K562 (cell line): ENCODE measurements around the gene IL9. TPM values are rescaled to one million over a fixed set of nuclear protein-coding genes. Genes with fewer than 3 reads are reported as not detected.

Source experiments
- ATAC-seq: fragments of 200-7000 bp; cut with Tn5 transposase; 3 replicates; pipeline ENCODE4 v1.9.1; 2020; ENCODE audit warnings: moderate library complexity
- BruUV-seq: library from RNA; stranded (reverse); fragments of 400-500 nt; replicated peaks from 2 replicates; lab custom pipeline; 2021; lab: Mats Ljungman, UMichigan
- CTCF ChIA-PET: fragments of 300-600 bp; formaldehyde crosslinking; extraction: SDS; loops from one replicate; lab custom pipeline; 2021; ENCODE audit warnings: low intra/inter-chr PET ratio; lab: Yijun Ruan, JAX
- POLR2A ChIA-PET: fragments of 300-600, 350-650 bp; sonication (Branson Sonifier 250); formaldehyde crosslinking; extraction: SDS; loops from one replicate; lab custom pipeline; 2021; ENCODE audit warnings: antibody characterized with exemption, inconsistent platforms; lab: Yijun Ruan, JAX
- DNase-seq, 4 experiments: peaks; one replicate each; pipeline versions ENCODE4 v3.0.0 to v3.0.0-alpha.2; 2011 to 2018; ENCODE audit warnings: low spot score in 3 of 4, mixed read lengths in 3 of 4; ENCODE audit errors: extremely low read depth in 1 of 4
- FAIRE-seq: peaks from 2 replicates; lab custom pipeline; 2011; peaks lifted over from hg19 to GRCh38; lab: Jason Lieb, UNC
- H2AFZ ChIP-seq: 2 replicates; pipeline ENCODE4 v1.6.0; 2011; ENCODE audit warnings: low read depth, low read length, control low read depth, inconsistent platforms
- H3K27ac ChIP-seq: fragments of 200-600 bp; 3 replicates; pipeline ENCODE4 v1.8.0; 2011; ENCODE audit warnings: low read depth, mild to moderate bottlenecking, control low read depth, inconsistent platforms, low read length, moderate library complexity, mixed read lengths; ENCODE audit errors: extremely low read depth
- H3K27me3 ChIP-seq, 2 experiments: fragments of 300-600 bp in 1 of 2; 2 replicates in 1 of 2; 3 replicates in 1 of 2; pipeline versions ENCODE4 v1.6.0 to v1.8.0; 2011; ENCODE audit warnings: inconsistent platforms in 2 of 2, low read length in 2 of 2, mild to moderate bottlenecking in 1 of 2, mixed read lengths in 1 of 2, moderate library complexity in 1 of 2; ENCODE audit not compliant: control insufficient read depth in 2 of 2, insufficient read depth in 2 of 2
- H3K36me3 ChIP-seq: fragments of 300-600 bp; 3 replicates; pipeline ENCODE4 v1.8.0; 2011; ENCODE audit warnings: mild to moderate bottlenecking, low read length, inconsistent platforms; ENCODE audit not compliant: control insufficient read depth, insufficient read depth
- H3K4me1 ChIP-seq, 2 experiments: fragments of 200-600 bp in 1 of 2; replicated peaks in 1 of 2; 2 replicates in 1 of 2; 3 replicates in 1 of 2; pipeline versions ENCODE4 v1.5.1 to v1.8.0; 2011; ENCODE audit warnings: inconsistent platforms in 2 of 2, low read length in 2 of 2, mild to moderate bottlenecking in 1 of 2, mixed read lengths in 1 of 2, moderate library complexity in 1 of 2; ENCODE audit not compliant: control insufficient read depth in 2 of 2, insufficient read depth in 2 of 2
- H3K4me2 ChIP-seq: 2 replicates; pipeline ENCODE4 v1.6.1; 2011; ENCODE audit warnings: low read length, control low read depth, inconsistent platforms, mixed read lengths; ENCODE audit not compliant: insufficient read depth
- H3K4me3 ChIP-seq: fragments of 200-600 bp; sonication (generic), shearing (Covaris generic); 2 replicates; pipeline ENCODE4 v1.5.1; 2016; ENCODE audit warnings: control low read depth, inconsistent platforms
- H3K79me2 ChIP-seq: fragments of 200-600 bp; 3 replicates; pipeline ENCODE4 v1.8.0; 2011; ENCODE audit warnings: low read length, inconsistent platforms; ENCODE audit not compliant: control insufficient read depth, insufficient read depth
- H3K9ac ChIP-seq, 2 experiments: 2 replicates each; pipeline versions ENCODE4 v1.6.0 to v1.6.1; 2011; ENCODE audit warnings: low read depth in 2 of 2, low read length in 2 of 2, control low read depth in 1 of 2, inconsistent platforms in 1 of 2, mild to moderate bottlenecking in 1 of 2, mixed read lengths in 1 of 2; ENCODE audit not compliant: insufficient read depth in 1 of 2
- H3K9me1 ChIP-seq: one replicate; pipeline ENCODE4 v1.6.0; 2011; ENCODE audit warnings: inconsistent platforms, mild to moderate bottlenecking, low read length, moderate library complexity; ENCODE audit not compliant: control insufficient read depth, insufficient read depth
- H3K9me3 ChIP-seq: replicated peaks from 2 replicates; pipeline ENCODE4 v1.5.1; 2011; ENCODE audit warnings: low read depth, low read length, inconsistent platforms; ENCODE audit not compliant: control insufficient read depth, insufficient read depth
- H4K20me1 ChIP-seq: replicated peaks from 2 replicates; pipeline ENCODE4 v1.6.1; 2011; ENCODE audit warnings: low read length, inconsistent platforms, mixed read lengths; ENCODE audit not compliant: control insufficient read depth, insufficient read depth
- CTCF ChIP-seq, 3 experiments: IDR thresholded peaks in 2 of 3; conservative IDR thresholded peaks in 1 of 3; 2 replicates each; pipeline ENCODE4 v1.5.1; 2011 to 2012; ENCODE audit warnings: low read length in 3 of 3, mild to moderate bottlenecking in 3 of 3, control low read depth in 2 of 3, improper control_type of control experiment in 1 of 3, inconsistent platforms in 1 of 3, low read depth in 1 of 3, mixed read lengths in 1 of 3, moderate library complexity in 1 of 3; ENCODE audit not compliant: insufficient read depth in 2 of 3
- NR1H2 ChIP-seq: sonication (generic); formaldehyde crosslinking; IDR thresholded peaks from 2 replicates; pipeline ENCODE4 v1.4.0; 2020; ENCODE audit warnings: mild to moderate bottlenecking, missing genetic modification reagents
- PTRF ChIP-seq: fragments of 450-650 bp; IDR thresholded peaks from 2 replicates; pipeline ENCODE4 v1.6.1; 2016; ENCODE audit warnings: mild to moderate bottlenecking, missing genetic modification characterization, missing compliant biosample characterization
- SNRNP70 ChIP-seq: fragments of 200-400 bp; formaldehyde crosslinking; optimal IDR thresholded peaks from 2 replicates; pipeline ENCODE3; 2017; ENCODE audit warnings: low read depth, low read length
- ZNF224 ChIP-seq: sonication (generic); formaldehyde crosslinking; IDR thresholded peaks from 2 replicates; pipeline ENCODE4 v1.8.0; 2022; ENCODE audit warnings: mild to moderate bottlenecking, missing genetic modification reagents
- ZNF764 ChIP-seq: fragments of 250-450 bp; sonication (Bioruptor Pico); IDR thresholded peaks from 2 replicates; pipeline ENCODE4 v1.4.0; 2020; ENCODE audit warnings: low read depth, mild to moderate bottlenecking, moderate library complexity
- in situ Hi-C: fragments of 300-500 bp; cut with MboI; formaldehyde crosslinking; loops from 4 replicates; pipeline ENCODE4 v1.15.0; 2018; ENCODE audit warnings: inconsistent platforms, mixed read lengths
- intact Hi-C: fragments of 100-400 bp; cut with micrococcal nuclease; formaldehyde crosslinking; loops from 2 replicates; pipeline ENCODE4 v1.14.2; 2022
- polyA plus RNA-seq, 8 experiments: library from polyadenylated mRNA; depleted of rRNA in 4 of 8; stranded (reverse) in 5 of 8; unstranded in 3 of 8; fragments of >200 nt; fragmentation: Nextera tagmentation in 2 of 8; fragmentation: Illumina TruSeq in 1 of 8; extraction: Ambion mirVana in 2 of 8; extraction: Trizol in 1 of 8; gene quantifications; 2 replicates each; pipeline versions ENCODE4 v1.2.1 to v1.2.3, GENCODE V29; 2011 to 2014; ENCODE audit warnings: inconsistent platforms in 1 of 8, missing spikeins in 1 of 8
- total RNA-seq, 7 experiments: library from RNA; depleted of rRNA in 6 of 7; stranded (reverse); fragments of >200 nt in 6 of 7; fragmentation: Illumina TruSeq in 2 of 7; extraction: Trizol in 2 of 7; gene quantifications; 2 replicates each; pipeline versions ENCODE4 v1.2.1 to v1.2.3, GENCODE V29; 2011 to 2021; ENCODE audit warnings: low replicate concordance in 1 of 7

IL9 gene
- total and polyA plus RNA-seq, 9 of the 15 experiments (the other 6 are each of a cell fraction or from before 2014, with no cell fraction given), result not detected

GRCh38 chr5:135891791-135892190, 3.9 kb downstream of the IL9 start:
- H3K27me3 ChIP-seq, result peaks cover 0 to 18% of the 10 kb centered on the region in 2 experiments; a peak in 4 of 5 replicates
- no peaks in the 10 kb centered on the region for H3K79me2 ChIP-seq
- no peak for ATAC-seq
- TF ChIP-seq SNRNP70, result no peak
- no peak for TF ChIP-seq ZNF764 (CRISPR knock-in tag)
- TF ChIP-seq NR1H2 (CRISPR knock-in tag), result no peak
- no peak for TF ChIP-seq PTRF
- no peak for TF ChIP-seq ZNF224 (CRISPR knock-in tag)
- TF ChIP-seq CTCF (IDR thresholded peaks at IDR 0.05 in 2 of 3, conservative IDR thresholded peaks at IDR 0.05 in 1 of 3; ENCODE audit: insufficient read depth in 2 of 3, low read depth in 1 of 3, low read length in 3 of 3), result peak; percentile 17 to 29 (median 28); a peak in 2 of 6 replicates
- TF ChIP-seq, all 486 proteins: peak for 1
- in situ Hi-C loops, result no loop called here
- Histone ChIP-seq H3K9me3 (no peaks in the 10 kb centered on the region), H4K20me1 (peaks cover 9% of the 10 kb centered on the region; the same call in 1 of the 2 replicates), H3K4me3 (no peak overlapping the region), H3K36me3 (no peaks in the 10 kb centered on the region), H3K4me2 (no peak overlapping the region), H3K4me1 (peaks cover 0 to 4% of the 10 kb centered on the region in 2 experiments; a peak in 1 of 5 replicates), H2AFZ (no peak overlapping the region), H3K9ac (no peak overlapping the region), H3K9me1 (no peaks in the 10 kb centered on the region), H3K27ac (no peak overlapping the region)
- ChIA-PET POLR2A (interaction anchor here (0.7 to 0.8 kb wide), 2 partner anchors 388 to 1414 kb away, joined by 3 read pairs; no protein-coding TSS in a partner anchor), CTCF (no interaction called here)
- DNase-seq (peak in 1 of 4 experiments; percentile 7), FAIRE-seq (no peak)
- no TSS peak for BruUV-seq
- intact Hi-C loops, result no loop called here
